Glutamatergic neuron (in vitro differentiated cells): ENCODE data around the gene CTNNBIP1. TPM values are rescaled to one million over a fixed set of nuclear protein-coding genes. Genes with fewer than 3 reads are reported as not detected.

Source experiments
- DNase-seq: peaks from one replicate; pipeline ENCODE4 v3.0.0; 2022
- H3K27ac Mint-ChIP-seq: one replicate; pipeline ENCODE4 v1.8.0; 2020; ENCODE audit warnings: mild to moderate bottlenecking, mixed read lengths, inconsistent platforms; ENCODE audit not compliant: unreplicated experiment
- H3K27me3 Mint-ChIP-seq: one replicate; pipeline ENCODE4 v1.8.0; 2020; ENCODE audit warnings: mild to moderate bottlenecking, moderate library complexity, mixed read lengths, inconsistent platforms; ENCODE audit not compliant: unreplicated experiment
- H3K36me3 Mint-ChIP-seq: one replicate; pipeline ENCODE4 v1.8.0; 2020; ENCODE audit warnings: mild to moderate bottlenecking, mixed read lengths, inconsistent platforms; ENCODE audit not compliant: unreplicated experiment
- H3K4me1 Mint-ChIP-seq: one replicate; pipeline ENCODE4 v1.8.0; 2020; ENCODE audit warnings: mild to moderate bottlenecking, low read depth, mixed read lengths, inconsistent platforms; ENCODE audit not compliant: unreplicated experiment
- H3K4me3 Mint-ChIP-seq: one replicate; pipeline ENCODE4 v1.8.0; 2020; ENCODE audit warnings: mild to moderate bottlenecking, mixed read lengths, inconsistent platforms; ENCODE audit not compliant: unreplicated experiment
- H3K9me3 Mint-ChIP-seq: one replicate; pipeline ENCODE4 v1.8.0; 2020; ENCODE audit warnings: mild to moderate bottlenecking, moderate library complexity, mixed read lengths, inconsistent platforms; ENCODE audit not compliant: unreplicated experiment
- CTCF ChIP-seq: fragments of 200-600 bp; sonication (generic); IDR thresholded peaks from one replicate; pipeline ENCODE4 v1.5.0; 2021; ENCODE audit not compliant: partially characterized antibody, unreplicated experiment
- total RNA-seq: library from RNA; stranded (reverse); fragmentation: NEBNext Ultra II Directional; extraction: Animal tissue kit (Norgen Biotek cat#: 25700); gene quantifications from one replicate; pipeline ENCODE4 v1.2.1, GENCODE V29; 2021; ENCODE audit not compliant: unreplicated experiment

Gene CTNNBIP1
- total RNA-seq, 1 donor from 2014 or later = 50.7 TPM

GRCh38 chr1:9910423-9911178 lies 532 bp upstream of the CTNNBIP1 start:
- TF ChIP-seq CTCF = no peak
- Mint-ChIP-seq H3K27me3 (peaks cover 9% of the 10 kb centered on the region), H3K9me3 (peaks cover 8% of the 10 kb centered on the region), H3K27ac (peak overlapping the region; percentile 92), H3K4me1 (peaks cover 12% of the 10 kb centered on the region), H3K36me3 (no peaks in the 10 kb centered on the region), H3K4me3 (peak overlapping the region; percentile 95)
- peak; percentile 100 for DNase-seq

- Mint-ChIP-seq H3K27ac (peak overlapping the region; percentile 94), H3K9me3 (peaks cover 8% of the 10 kb centered on the region), H3K4me3 (peak overlapping the region; percentile 99), H3K4me1 (peaks cover 12% of the 10 kb centered on the region), H3K36me3 (no peaks in the 10 kb centered on the region), H3K27me3 (peaks cover 9% of the 10 kb centered on the region)
- no peak for TF ChIP-seq CTCF
- DNase-seq = peak; percentile 27
These were observed 629 bp downstream of the CTNNBIP1 start for GRCh38 chr1:9909234-9910046.

- no peak for DNase-seq
- Mint-ChIP-seq H3K4me1 (peaks cover 12% of the 10 kb centered on the region), H3K27ac (peak overlapping the region; percentile 94), H3K9me3 (peaks cover 7% of the 10 kb centered on the region), H3K4me3 (peak overlapping the region; percentile 99), H3K27me3 (peaks cover 9% of the 10 kb centered on the region), H3K36me3 (no peaks in the 10 kb centered on the region)
- TF ChIP-seq CTCF = no peak
These were observed 1.2 kb downstream of the CTNNBIP1 start for GRCh38 chr1:9908871-9909233.

GRCh38 chr1:9907441-9907840 lies 2.6 kb downstream of the CTNNBIP1 start:
- Mint-ChIP-seq H3K36me3 (no peaks in the 10 kb centered on the region), H3K27ac (no peak overlapping the region), H3K9me3 (peaks cover 7% of the 10 kb centered on the region), H3K4me1 (peaks cover 12% of the 10 kb centered on the region), H3K4me3 (no peak overlapping the region), H3K27me3 (peaks cover 9% of the 10 kb centered on the region)
- no peak for DNase-seq
- TF ChIP-seq CTCF = no peak

- no peak for DNase-seq
- Mint-ChIP-seq H3K27me3 (peaks cover 7% of the 10 kb centered on the region), H3K9me3 (peaks cover 5% of the 10 kb centered on the region), H3K4me3 (no peak overlapping the region), H3K4me1 (peaks cover 12% of the 10 kb centered on the region), H3K36me3 (no peaks in the 10 kb centered on the region), H3K27ac (no peak overlapping the region)
- no peak for TF ChIP-seq CTCF
These were observed 3.6 kb downstream of the CTNNBIP1 start for GRCh38 chr1:9906466-9906865.
